ENCODE results near the gene LIN9. TPM values are rescaled to one million over a fixed set of nuclear protein-coding genes. Genes with fewer than 3 reads are reported as not detected.

The LIN9 gene
- total and polyA plus RNA-seq, 3 experiments from 2014 or later, result 3.5 to 10.7 (median 10.0) TPM

- Histone ChIP-seq H3K27ac (ENCODE audit: low read depth, low read length) (no peak overlapping the region), H3K27me3 (ENCODE audit: insufficient read depth, low read length, poor library complexity, severe bottlenecking) (no peaks in the 10 kb centered on the region), H3K9me3 (ENCODE audit: low read length) (no peaks in the 10 kb centered on the region), H3K36me3 (ENCODE audit: insufficient read depth, low read length) (no peaks in the 10 kb centered on the region), H3K4me3 (ENCODE audit: low read length) (no peak overlapping the region), H3K4me1 (ENCODE audit: insufficient read depth, low read length) (peaks cover 5% of the 10 kb centered on the region)
- peaks cover 5 to 29% (median 27%) of the 10 kb centered on the region in 3 donors for H3K4me1 Mint-ChIP-seq
- peaks cover 0 to 8% of the 10 kb centered on the region in 2 donors for H3K27me3 Mint-ChIP-seq
- peak overlapping the region in 1 of 8 donors; percentile 7 for H3K27ac Mint-ChIP-seq
- peaks cover 0 to 7% (median 1%) of the 10 kb centered on the region in 3 donors for H3K36me3 Mint-ChIP-seq
- DNase-seq, result no peak
- ChIA-PET POLR2A (interaction anchor here (0.6 kb wide), 1 partner anchor 48 kb away, joined by 4 read pairs; no protein-coding TSS in a partner anchor), CTCF (interaction anchor here (1.6 kb wide), 1 partner anchor 27 kb away, joined by 6 read pairs; no protein-coding TSS in a partner anchor)
- H3K4me3 Mint-ChIP-seq, result peak overlapping the region in 2 of 7 donors; percentile 21 to 43
- H3K9me3 Mint-ChIP-seq, result no peaks in the 10 kb centered on the region
These were observed 2.5 kb downstream of the LIN9 start for GRCh38 chr1:226306425-226306824.

- no peaks in the 10 kb centered on the region for H3K9me3 ChIP-seq (ENCODE audit: low read length)
- Mint-ChIP-seq H3K36me3 (peaks cover 0 to 10% (median 1%) of the 10 kb centered on the region in 3 donors), H3K27me3 (no peaks in the 10 kb centered on the region), H3K4me1 (peaks cover 5 to 30% (median 29%) of the 10 kb centered on the region in 3 donors), H3K4me3 (peak overlapping the region in 1 of 7 donors; percentile 12), H3K27ac (no peak overlapping the region), H3K9me3 (no peaks in the 10 kb centered on the region)
- H3K27me3 ChIP-seq (ENCODE audit: insufficient read depth, low read length, poor library complexity, severe bottlenecking), result no peaks in the 10 kb centered on the region
- no peak overlapping the region for H3K27ac ChIP-seq (ENCODE audit: low read depth, low read length)
- H3K4me1 ChIP-seq (ENCODE audit: insufficient read depth, low read length), result peaks cover 5% of the 10 kb centered on the region
- no peaks in the 10 kb centered on the region for H3K36me3 ChIP-seq (ENCODE audit: insufficient read depth, low read length)
- no peak for DNase-seq
- no peak overlapping the region for H3K4me3 ChIP-seq (ENCODE audit: low read length)
- POLR2A ChIA-PET, result no interaction called here
- CTCF ChIA-PET, result interaction anchor here (0.7 kb wide), 1 partner anchor 13 kb away, joined by 3 read pairs; no protein-coding TSS in a partner anchor
These were observed 3.8 kb downstream of the LIN9 start for GRCh38 chr1:226305184-226305583.

- no peak for DNase-seq
- Mint-ChIP-seq H3K4me3 (peak overlapping the region in 1 of 7 donors; percentile 33), H3K4me1 (peaks cover 2 to 24% (median 22%) of the 10 kb centered on the region in 3 donors), H3K9me3 (no peaks in the 10 kb centered on the region), H3K27me3 (no peaks in the 10 kb centered on the region), H3K36me3 (peaks cover 0 to 10% (median 1%) of the 10 kb centered on the region in 3 donors), H3K27ac (peak overlapping the region in 1 of 8 donors; percentile 27)
- H3K4me3 ChIP-seq (ENCODE audit: low read length), result no peak overlapping the region
- H3K27me3 ChIP-seq (ENCODE audit: insufficient read depth, low read length, poor library complexity, severe bottlenecking), result no peaks in the 10 kb centered on the region
- no peaks in the 10 kb centered on the region for H3K36me3 ChIP-seq (ENCODE audit: insufficient read depth, low read length)
- peaks cover 5% of the 10 kb centered on the region for H3K4me1 ChIP-seq (ENCODE audit: insufficient read depth, low read length)
- ChIA-PET POLR2A (no interaction called here), CTCF (interaction anchor here (1.8 kb wide), 1 partner anchor 29 kb away, joined by 6 read pairs; no protein-coding TSS in a partner anchor)
- no peaks in the 10 kb centered on the region for H3K9me3 ChIP-seq (ENCODE audit: low read length)
- no peak overlapping the region for H3K27ac ChIP-seq (ENCODE audit: low read depth, low read length)
These were observed 4.5 kb downstream of the LIN9 start for GRCh38 chr1:226304291-226304955.

- Mint-ChIP-seq H3K27ac (no peak overlapping the region), H3K36me3 (peaks cover 0 to 9% (median 4%) of the 10 kb centered on the region in 3 donors), H3K9me3 (no peaks in the 10 kb centered on the region), H3K4me3 (no peak overlapping the region), H3K27me3 (no peaks in the 10 kb centered on the region), H3K4me1 (peaks cover 0 to 18% (median 16%) of the 10 kb centered on the region in 3 donors)
- Histone ChIP-seq H3K36me3 (ENCODE audit: insufficient read depth, low read length) (no peaks in the 10 kb centered on the region), H3K4me3 (ENCODE audit: low read length) (no peak overlapping the region), H3K9me3 (ENCODE audit: low read length) (no peaks in the 10 kb centered on the region), H3K27ac (ENCODE audit: low read depth, low read length) (no peak overlapping the region), H3K27me3 (ENCODE audit: insufficient read depth, low read length, poor library complexity, severe bottlenecking) (no peaks in the 10 kb centered on the region), H3K4me1 (ENCODE audit: insufficient read depth, low read length) (no peaks in the 10 kb centered on the region)
- no peak for DNase-seq
- POLR2A ChIA-PET, result no interaction called here
- CTCF ChIA-PET, result interaction anchor here (1.3 to 1.8 kb wide), 2 partner anchors 30 to 177 kb away, joined by 4 to 6 read pairs; no protein-coding TSS in a partner anchor
These were observed 6.2 kb downstream of the LIN9 start for GRCh38 chr1:226302731-226303130.

- CTCF ChIA-PET, result no interaction called here
- POLR2A ChIA-PET, result no interaction called here
- DNase-seq, result no peak
- peaks cover 0 to 5% (median 0%) of the 10 kb centered on the region in 3 donors for H3K4me1 Mint-ChIP-seq
- no peaks in the 10 kb centered on the region for H3K27me3 Mint-ChIP-seq
- no peak overlapping the region for H3K4me3 Mint-ChIP-seq
- no peaks in the 10 kb centered on the region for H3K4me1 ChIP-seq (ENCODE audit: insufficient read depth, low read length)
- peaks cover 0 to 44% (median 10%) of the 10 kb centered on the region in 3 donors for H3K36me3 Mint-ChIP-seq
- no peak overlapping the region for H3K4me3 ChIP-seq (ENCODE audit: low read length)
- H3K27ac Mint-ChIP-seq, result no peak overlapping the region
- no peak overlapping the region for H3K27ac ChIP-seq (ENCODE audit: low read depth, low read length)
- no peaks in the 10 kb centered on the region for H3K9me3 ChIP-seq (ENCODE audit: low read length)
- H3K9me3 Mint-ChIP-seq, result no peaks in the 10 kb centered on the region
- H3K36me3 ChIP-seq (ENCODE audit: insufficient read depth, low read length), result peaks cover 7% of the 10 kb centered on the region
- no peaks in the 10 kb centered on the region for H3K27me3 ChIP-seq (ENCODE audit: insufficient read depth, low read length, poor library complexity, severe bottlenecking)
These were observed 12.1 kb downstream of the LIN9 start for GRCh38 chr1:226296911-226297310.

GRCh38 chr1:226293553-226293920 is 15.4 kb downstream of the LIN9 start:
- H3K36me3 ChIP-seq (ENCODE audit: insufficient read depth, low read length), result peaks cover 7% of the 10 kb centered on the region
- Mint-ChIP-seq H3K27ac (no peak overlapping the region), H3K36me3 (peaks cover 0 to 37% (median 9%) of the 10 kb centered on the region in 3 donors), H3K4me3 (no peak overlapping the region), H3K4me1 (no peaks in the 10 kb centered on the region), H3K27me3 (no peaks in the 10 kb centered on the region), H3K9me3 (no peaks in the 10 kb centered on the region)
- H3K9me3 ChIP-seq (ENCODE audit: low read length), result no peaks in the 10 kb centered on the region
- H3K27ac ChIP-seq (ENCODE audit: low read depth, low read length), result no peak overlapping the region
- H3K4me1 ChIP-seq (ENCODE audit: insufficient read depth, low read length), result no peaks in the 10 kb centered on the region
- POLR2A ChIA-PET, result no interaction called here
- H3K4me3 ChIP-seq (ENCODE audit: low read length), result no peak overlapping the region
- CTCF ChIA-PET, result no interaction called here
- DNase-seq, result no peak
- no peaks in the 10 kb centered on the region for H3K27me3 ChIP-seq (ENCODE audit: insufficient read depth, low read length, poor library complexity, severe bottlenecking)

- no peak overlapping the region for H3K4me3 ChIP-seq (ENCODE audit: low read length)
- POLR2A ChIA-PET, result no interaction called here
These were observed 16.0 kb downstream of the LIN9 start for GRCh38 chr1:226292874-226293552.

GRCh38 chr1:226287587-226287986 is 21.4 kb downstream of the LIN9 start:
- no peaks in the 10 kb centered on the region for H3K27me3 ChIP-seq (ENCODE audit: insufficient read depth, low read length, poor library complexity, severe bottlenecking)
- Mint-ChIP-seq H3K9me3 (no peaks in the 10 kb centered on the region), H3K36me3 (peaks cover 0 to 22% (median 8%) of the 10 kb centered on the region in 3 donors), H3K27ac (no peak overlapping the region), H3K4me3 (no peak overlapping the region), H3K27me3 (no peaks in the 10 kb centered on the region), H3K4me1 (no peaks in the 10 kb centered on the region)
- no peak overlapping the region for H3K4me3 ChIP-seq (ENCODE audit: low read length)
- H3K9me3 ChIP-seq (ENCODE audit: low read length), result no peaks in the 10 kb centered on the region
- no peaks in the 10 kb centered on the region for H3K36me3 ChIP-seq (ENCODE audit: insufficient read depth, low read length)
- no peak for DNase-seq
- no peaks in the 10 kb centered on the region for H3K4me1 ChIP-seq (ENCODE audit: insufficient read depth, low read length)
- no peak overlapping the region for H3K27ac ChIP-seq (ENCODE audit: low read depth, low read length)
- ChIA-PET POLR2A (no interaction called here), CTCF (no interaction called here)

More at GRCh38 chr1:226292874-226293552, 16.0 kb downstream of the LIN9 start:
- CTCF ChIA-PET, result no interaction called here
- no peak overlapping the region for H3K27ac Mint-ChIP-seq
- H3K9me3 Mint-ChIP-seq, result no peaks in the 10 kb centered on the region
- Histone ChIP-seq H3K36me3 (ENCODE audit: insufficient read depth, low read length) (peaks cover 7% of the 10 kb centered on the region), H3K27ac (ENCODE audit: low read depth, low read length) (no peak overlapping the region), H3K27me3 (ENCODE audit: insufficient read depth, low read length, poor library complexity, severe bottlenecking) (no peaks in the 10 kb centered on the region), H3K9me3 (ENCODE audit: low read length) (no peaks in the 10 kb centered on the region), H3K4me1 (ENCODE audit: insufficient read depth, low read length) (no peaks in the 10 kb centered on the region)
- peaks cover 0 to 39% (median 9%) of the 10 kb centered on the region in 3 donors for H3K36me3 Mint-ChIP-seq
- DNase-seq, result no peak
- no peaks in the 10 kb centered on the region for H3K4me1 Mint-ChIP-seq
- no peak overlapping the region for H3K4me3 Mint-ChIP-seq
- H3K27me3 Mint-ChIP-seq, result no peaks in the 10 kb centered on the region
